Thymus (tissue), 14 donors: Measurements from ENCODE around the gene RTCA. TPM values are rescaled to one million over a fixed set of nuclear protein-coding genes. Genes with fewer than 3 reads are reported as not detected.

Experiments
- DNase-seq, 9 donors: peaks; one replicate each; pipeline ENCODE4 v3.0.0-alpha.2; 2013; ENCODE audit warnings: low spot score in 9 of 9, low read depth in 6 of 9, missing footprints in 1 of 9
- H3K27ac ChIP-seq, 2 donors: one replicate each; pipeline ENCODE4 v1.5.1; 2013; ENCODE audit warnings: control low read depth in 1 of 2, low read depth in 1 of 2, low read length in 1 of 2, mild to moderate bottlenecking in 1 of 2, moderate library complexity in 1 of 2
- H3K27me3 ChIP-seq, 2 donors: one replicate each; pipeline ENCODE4 v1.5.1; 2013; ENCODE audit warnings: low read length in 1 of 2; ENCODE audit not compliant: control insufficient read depth in 2 of 2, insufficient read depth in 1 of 2
- H3K36me3 ChIP-seq, 2 donors: one replicate each; pipeline ENCODE4 v1.5.1; 2013; ENCODE audit warnings: low read length in 1 of 2, mild to moderate bottlenecking in 1 of 2, moderate library complexity in 1 of 2; ENCODE audit not compliant: control insufficient read depth in 2 of 2, insufficient read depth in 2 of 2
- H3K4me1 ChIP-seq, 2 donors: one replicate each; pipeline ENCODE4 v1.5.1; 2013; ENCODE audit warnings: low read length in 2 of 2; ENCODE audit not compliant: control insufficient read depth in 2 of 2, insufficient read depth in 2 of 2
- H3K4me3 ChIP-seq, 2 donors: one replicate each; pipeline ENCODE4 v1.5.1; 2013; ENCODE audit warnings: low read length in 2 of 2, control low read depth in 1 of 2, mild to moderate bottlenecking in 1 of 2
- H3K9me3 ChIP-seq, 2 donors: one replicate each; pipeline ENCODE4 v1.5.1; 2013; ENCODE audit warnings: low read length in 1 of 2, mild to moderate bottlenecking in 1 of 2; ENCODE audit not compliant: control insufficient read depth in 2 of 2, insufficient read depth in 1 of 2
- WGBS: extraction: QIAGEN DNeasy Blood & Tissue Kit; methylation state at CpG from one replicate; pipeline ENCODE4 v1.1.7; 2013; 5-methylcytosine and 5-hydroxymethylcytosine counted together
- long read RNA-seq, 10 donors: transcript quantifications; one replicate each; lab custom pipeline, GENCODE V29; 2026
- polyA plus RNA-seq: library from polyadenylated mRNA; stranded (reverse); fragments of 200-250 nt; gene quantifications from one replicate; pipeline ENCODE4 v1.2.3, GENCODE V29; 2013
- total RNA-seq: library from RNA; stranded (reverse); fragments of 120-200 nt; gene quantifications from one replicate; pipeline ENCODE4 v1.2.4, GENCODE V29; 2013
- donor health status: healthy.

RTCA gene
- total RNA-seq (29.5 TPM), polyA plus RNA-seq (35.3 TPM)
- long read RNA-seq, donor 1: 0 reads
- long read RNA-seq, donor 2, transcript RTCA-203 (11 exons, 2,535 nt): major isoform, 9 of 22 reads
- long read RNA-seq, donor 2, partial matches to known transcripts: 11 of 22 reads
- long read RNA-seq, donor 2, other reads (novel, unspliced or antisense): 0 of 22 reads
- long read RNA-seq, donor 3, transcript RTCA-203 (11 exons, 2,535 nt): major isoform, 15 of 34 reads
- long read RNA-seq, donor 3, partial matches to known transcripts: 17 of 34 reads
- long read RNA-seq, donor 3, other reads (novel, unspliced or antisense): 0 of 34 reads
- long read RNA-seq, donor 4, partial matches to known transcripts: 0 of 4 reads
- long read RNA-seq, donor 4, other reads (novel, unspliced or antisense): 0 of 4 reads
- long read RNA-seq, donor 5, transcript RTCA-203 (11 exons, 2,535 nt): major isoform, 18 of 63 reads
- long read RNA-seq, donor 5, partial matches to known transcripts: 43 of 63 reads
- long read RNA-seq, donor 5, other reads (novel, unspliced or antisense): 0 of 63 reads
- long read RNA-seq, donor 6, transcript RTCA-203 (11 exons, 2,535 nt): major isoform, 5 of 6 reads
- long read RNA-seq, donor 6, partial matches to known transcripts: 0 of 6 reads
- long read RNA-seq, donor 6, other reads (novel, unspliced or antisense): 0 of 6 reads
- long read RNA-seq, donor 7, transcript RTCA-203 (11 exons, 2,535 nt): major isoform, 13 of 28 reads
- long read RNA-seq, donor 7, partial matches to known transcripts: 10 of 28 reads
- long read RNA-seq, donor 7, other reads (novel, unspliced or antisense): 0 of 28 reads
- long read RNA-seq, donor 8, partial matches to known transcripts: 0 of 5 reads
- long read RNA-seq, donor 8, other reads (novel, unspliced or antisense): 0 of 5 reads
- long read RNA-seq, donor 9, transcript RTCA-203 (11 exons, 2,535 nt): major isoform, 6 of 14 reads
- long read RNA-seq, donor 9, partial matches to known transcripts: 8 of 14 reads
- long read RNA-seq, donor 9, other reads (novel, unspliced or antisense): 0 of 14 reads
- long read RNA-seq, donor 10, transcript RTCA-203 (11 exons, 2,535 nt): major isoform, 7 of 7 reads
- long read RNA-seq, donor 10, partial matches to known transcripts: 0 of 7 reads
- long read RNA-seq, donor 10, other reads (novel, unspliced or antisense): 0 of 7 reads

GRCh38 chr1:100265931-100266740 lies at the start of gene RTCA:
TSS of gene RTCA (plus strand) at chr1:100266216. CDS start at chr1:100266376, 160 bp downstream.
- Histone ChIP-seq H3K9me3 (no peaks in the 10 kb centered on the region), H3K36me3 (peaks cover 11 to 32% of the 10 kb centered on the region in 2 donors), H3K27me3 (no peaks in the 10 kb centered on the region), H3K4me3 (peak within 1 kb of the TSS; percentile 65 to 82), H3K4me1 (peaks cover 10 to 14% of the 10 kb centered on the region in 2 donors), H3K27ac (peak within 1 kb of the TSS; percentile 87 to 91)
- under 1% methylated on average over 53 of the region's 53 CpGs for WGBS
- DNase-seq: peak; percentile 92 to 98 (median 96)

- no peak for DNase-seq
- no peaks in the 10 kb centered on the region for H3K27me3 ChIP-seq
- 93% methylated on average over 2 of the region's 2 CpGs for WGBS
- H3K27ac ChIP-seq: no peak overlapping the region
- H3K4me1 ChIP-seq: no peaks in the 10 kb centered on the region
- H3K36me3 ChIP-seq: peaks cover 17 to 20% of the 10 kb centered on the region in 2 donors
- no peak overlapping the region for H3K4me3 ChIP-seq
- no peaks in the 10 kb centered on the region for H3K9me3 ChIP-seq
These were observed 48.2 kb upstream of the RTCA start for GRCh38 chr1:100217834-100218233.

DNA sequence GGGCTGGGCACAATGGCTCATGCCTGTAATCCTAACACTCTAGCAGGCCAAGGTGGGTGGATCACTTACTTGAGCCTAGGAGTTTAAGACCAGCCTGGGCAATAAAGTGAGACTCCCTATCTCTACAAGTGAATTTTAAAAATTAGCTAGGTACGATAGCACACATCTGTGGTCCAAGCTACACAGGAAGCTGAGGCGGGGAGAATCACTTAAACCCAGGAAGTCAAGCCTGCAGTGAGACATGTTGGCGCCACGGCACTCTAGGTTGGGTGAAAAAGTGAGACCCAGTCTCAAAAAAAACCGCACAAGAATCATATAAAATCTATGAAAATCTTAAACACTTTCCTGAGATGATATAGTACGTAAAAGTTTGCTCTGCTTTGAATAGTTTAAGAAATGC lies 46.6 kb upstream of the RTCA start:
- H3K9me3 ChIP-seq: no peaks in the 10 kb centered on the region
- H3K27me3 ChIP-seq: no peaks in the 10 kb centered on the region
- DNase-seq: no peak
- H3K27ac ChIP-seq: no peak overlapping the region
- no peak overlapping the region for H3K4me3 ChIP-seq
- H3K36me3 ChIP-seq: peaks cover 4 to 18% of the 10 kb centered on the region in 2 donors
- no peaks in the 10 kb centered on the region for H3K4me1 ChIP-seq
- WGBS: 79% methylated on average over 6 of the region's 6 CpGs

- no peak for DNase-seq
- Histone ChIP-seq H3K4me3 (no peak overlapping the region), H3K27ac (no peak overlapping the region), H3K9me3 (no peaks in the 10 kb centered on the region), H3K27me3 (no peaks in the 10 kb centered on the region), H3K36me3 (peaks cover 3 to 14% of the 10 kb centered on the region in 2 donors), H3K4me1 (no peaks in the 10 kb centered on the region)
- 98% methylated on average over 2 of the region's 2 CpGs for WGBS
These were observed 46.1 kb upstream of the RTCA start for GRCh38 chr1:100219883-100220282.

- no peak for DNase-seq
- Histone ChIP-seq H3K27me3 (no peaks in the 10 kb centered on the region), H3K4me3 (no peak overlapping the region), H3K9me3 (no peaks in the 10 kb centered on the region), H3K36me3 (peaks cover 3 to 13% of the 10 kb centered on the region in 2 donors), H3K4me1 (no peaks in the 10 kb centered on the region), H3K27ac (no peak overlapping the region)
These were observed 43.6 kb upstream of the RTCA start for GRCh38 chr1:100222428-100222827.

GRCh38 chr1:100229681-100230443 lies 36.2 kb upstream of the RTCA start:
- no peak for DNase-seq
- 96% methylated on average over 4 of the region's 4 CpGs for WGBS
- Histone ChIP-seq H3K4me3 (no peak overlapping the region), H3K36me3 (peaks cover 3 to 38% of the 10 kb centered on the region in 2 donors), H3K9me3 (no peaks in the 10 kb centered on the region), H3K27ac (no peak overlapping the region), H3K27me3 (no peaks in the 10 kb centered on the region), H3K4me1 (no peaks in the 10 kb centered on the region)

DNA sequence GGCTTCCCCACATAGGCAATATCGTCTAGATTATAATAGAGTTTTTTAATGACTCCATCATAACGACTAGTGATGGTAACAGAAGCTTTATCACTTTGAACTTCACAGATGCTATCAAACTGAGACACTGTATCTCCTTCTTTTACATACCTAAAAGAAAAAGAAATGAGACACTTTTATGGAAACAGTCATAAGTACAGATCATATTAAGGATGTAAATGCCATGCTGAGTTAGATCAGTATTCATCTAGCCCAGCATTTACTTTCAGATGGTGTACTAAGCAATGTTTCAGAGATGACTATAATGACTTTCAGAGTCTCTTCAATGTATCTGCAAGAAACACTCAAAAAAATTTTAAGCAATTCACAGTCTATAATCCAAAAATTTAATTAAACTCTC lies 35.3 kb upstream of the RTCA start:
- DNase-seq: no peak
- no peaks in the 10 kb centered on the region for H3K9me3 ChIP-seq
- H3K4me3 ChIP-seq: no peak overlapping the region
- no peaks in the 10 kb centered on the region for H3K27me3 ChIP-seq
- no peaks in the 10 kb centered on the region for H3K4me1 ChIP-seq
- peaks cover 3 to 38% of the 10 kb centered on the region in 2 donors for H3K36me3 ChIP-seq
- no peak overlapping the region for H3K27ac ChIP-seq
- 93% methylated on average over 2 of the region's 2 CpGs for WGBS

DNA sequence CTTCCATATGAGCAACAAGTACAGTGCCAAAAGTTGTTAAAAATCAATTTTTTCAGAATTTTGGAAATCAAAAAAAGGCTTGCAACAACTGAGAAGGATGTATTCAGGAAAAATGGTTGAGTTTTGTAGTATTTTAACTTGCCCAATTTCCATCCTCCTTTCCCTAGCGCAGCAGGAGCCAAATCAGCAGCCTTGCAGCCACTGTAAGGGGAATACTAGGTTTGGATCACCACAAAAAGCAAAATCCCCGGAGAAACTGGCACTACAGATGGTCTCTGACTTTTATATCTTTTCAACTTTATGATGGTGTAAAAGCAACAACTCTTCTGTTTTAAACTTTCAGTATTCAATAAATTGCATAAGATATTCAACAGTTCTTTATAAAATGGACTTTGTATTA lies 34.3 kb upstream of the RTCA start:
- no peaks in the 10 kb centered on the region for H3K4me1 ChIP-seq
- H3K27ac ChIP-seq: no peak overlapping the region
- no peaks in the 10 kb centered on the region for H3K9me3 ChIP-seq
- no peak for DNase-seq
- H3K27me3 ChIP-seq: no peaks in the 10 kb centered on the region
- over 99% methylated on average over 2 of the region's 2 CpGs for WGBS
- H3K4me3 ChIP-seq: no peak overlapping the region
- peaks cover 3 to 41% of the 10 kb centered on the region in 2 donors for H3K36me3 ChIP-seq
